GM21619 (cell line): ENCODE results near the gene MVK.

ENCODE experiments used
- ATAC-seq: cut with Tn5 transposase; IDR thresholded peaks from one replicate; pipeline ENCODE4 v1.9.1; 2021; ENCODE audit not compliant: unreplicated experiment

MVK gene

DNA sequence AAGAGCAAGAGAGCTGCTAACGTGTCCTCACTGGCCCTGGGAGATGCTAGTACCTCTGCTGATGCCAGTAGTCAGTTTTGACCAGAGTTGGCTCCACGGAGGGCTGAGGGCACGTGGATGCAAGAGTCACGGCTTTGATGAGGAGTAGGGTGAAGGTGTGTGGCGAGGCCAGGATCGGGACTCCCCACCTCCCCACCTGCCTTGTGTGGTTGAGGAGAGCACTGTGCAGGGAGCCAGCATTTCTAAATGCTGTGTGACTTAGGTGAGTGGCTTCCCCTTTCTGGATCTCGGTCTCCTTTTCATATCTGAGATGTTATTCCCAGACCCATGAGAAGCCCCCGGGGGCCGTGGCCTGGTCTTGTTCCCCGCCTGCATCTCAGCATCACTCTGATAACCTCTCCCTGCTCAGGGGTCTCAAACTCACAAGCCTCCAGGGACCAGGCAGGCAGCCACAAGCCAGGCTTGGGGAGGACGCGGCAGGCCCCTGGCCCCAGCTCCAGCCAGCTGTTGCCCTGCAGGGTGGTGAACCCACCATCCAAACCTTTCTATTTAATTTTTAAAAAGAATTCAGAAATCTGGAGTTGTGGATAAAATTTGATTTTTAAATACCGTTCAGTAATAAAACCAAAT, 32.1 kb downstream of the MVK start:
- no peak for ATAC-seq

DNA sequence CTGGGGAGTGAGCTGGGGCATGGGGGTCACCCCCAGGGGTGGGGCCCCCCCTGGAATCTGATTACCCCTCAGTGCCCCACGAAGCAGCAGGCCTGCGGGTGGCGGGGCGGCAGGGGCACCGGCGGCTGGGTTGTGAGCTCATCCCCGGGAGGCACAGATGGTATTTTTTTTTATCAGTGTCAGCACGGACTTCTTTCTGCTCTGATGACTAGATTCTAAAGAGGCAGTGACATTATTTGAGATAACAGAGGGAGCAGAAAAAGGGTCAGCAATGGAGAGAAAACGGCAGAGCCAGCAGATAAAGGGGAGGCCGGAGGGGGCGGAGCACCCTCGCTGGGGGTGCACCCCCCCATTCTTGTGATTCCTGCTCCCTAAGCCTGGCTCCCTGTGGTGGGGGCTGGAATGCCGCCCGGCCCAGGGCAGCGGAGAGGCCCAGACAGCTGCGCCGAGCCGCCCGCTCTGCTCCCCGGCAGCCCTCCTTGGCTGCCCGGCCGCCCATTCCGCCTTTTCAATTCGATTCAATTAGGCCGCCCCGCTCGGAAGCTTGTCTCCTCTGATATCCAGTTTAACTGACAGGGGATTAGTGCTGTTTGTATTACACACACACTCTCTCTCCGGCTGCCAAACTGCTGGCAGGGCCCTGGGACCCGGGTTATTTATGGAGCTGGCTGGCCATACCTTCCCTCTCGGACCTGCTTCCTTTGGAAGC, 32.9 kb downstream of the MVK start:
- no peak for ATAC-seq

DNA sequence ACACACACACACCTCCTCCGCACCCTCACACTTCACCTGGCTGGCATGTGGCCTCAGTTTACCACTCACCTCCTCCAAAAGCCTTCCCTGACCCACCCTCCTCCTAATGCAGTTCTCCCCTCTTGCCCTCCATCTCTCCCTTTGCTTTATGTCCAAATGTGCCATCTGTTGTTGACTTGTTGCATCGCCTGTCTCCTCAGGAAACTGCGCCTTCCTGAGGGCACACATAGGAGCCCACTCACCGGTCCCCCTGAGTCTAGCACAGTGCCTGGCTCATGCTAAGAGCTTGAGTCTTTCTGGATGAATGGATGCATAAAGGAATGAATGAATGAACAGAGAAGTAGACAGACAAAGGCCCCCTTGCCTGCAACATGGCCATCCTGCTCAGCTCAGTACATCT, 34.0 kb downstream of the MVK start:
- ATAC-seq: no peak

DNA sequence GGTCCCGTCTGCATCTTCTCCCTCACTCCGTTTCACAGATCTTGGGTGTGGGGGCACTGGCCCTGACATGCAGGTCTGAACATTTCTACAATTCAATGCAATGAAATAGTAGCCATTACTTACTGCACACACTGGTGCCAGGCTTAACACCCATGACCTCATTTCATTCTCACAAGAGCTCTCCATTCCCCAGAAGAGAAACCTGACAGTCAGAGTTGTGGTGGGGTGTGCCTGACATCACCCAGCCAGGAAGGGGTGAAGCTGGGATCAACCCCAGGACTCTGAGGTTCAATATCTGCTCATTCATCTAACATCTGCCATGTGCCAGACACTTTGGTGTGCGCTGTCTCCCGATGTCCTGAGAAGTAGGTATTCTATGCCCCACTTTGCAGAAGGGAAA, 34.7 kb downstream of the MVK start:
- ATAC-seq: no peak

DNA sequence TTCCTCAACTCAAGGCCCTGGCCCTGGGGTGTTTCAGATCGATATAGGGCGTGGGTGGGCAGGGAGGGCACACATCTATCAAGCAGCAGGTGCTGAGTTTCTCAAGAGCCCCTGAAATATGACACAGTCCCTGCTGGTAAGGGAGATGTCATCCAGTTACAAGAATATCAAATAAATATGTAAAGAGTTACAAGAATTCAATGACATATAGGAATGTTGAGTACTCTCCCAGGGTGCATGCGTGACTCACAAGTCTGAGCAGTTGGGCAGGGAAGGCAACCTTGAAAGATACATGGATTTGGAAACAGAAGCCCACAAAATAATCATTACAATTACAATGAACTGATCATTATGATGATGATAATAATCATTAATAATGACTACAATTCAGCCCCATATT, 35.2 kb downstream of the MVK start:
- ATAC-seq: no peak

DNA sequence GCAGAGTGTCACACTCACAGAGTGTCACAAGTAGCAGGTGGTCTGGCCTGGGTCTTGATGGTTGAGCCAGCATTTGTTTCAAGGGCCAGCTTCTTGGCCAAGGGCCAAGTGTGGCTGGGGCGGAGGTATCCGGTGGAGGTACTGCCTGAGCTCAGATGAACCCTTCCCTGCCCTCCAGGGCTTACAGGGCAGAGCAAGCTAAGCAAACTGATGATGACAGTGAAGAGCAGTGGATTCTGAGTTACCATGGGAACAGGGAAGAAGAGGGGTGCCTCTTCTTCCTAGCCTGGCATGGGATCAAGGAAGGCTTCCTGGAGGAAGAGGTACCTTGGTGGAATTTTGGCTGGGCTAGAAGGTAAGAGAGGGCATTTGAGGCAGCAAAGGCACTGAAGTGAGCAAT, 35.7 kb downstream of the MVK start:
- no peak for ATAC-seq

DNA sequence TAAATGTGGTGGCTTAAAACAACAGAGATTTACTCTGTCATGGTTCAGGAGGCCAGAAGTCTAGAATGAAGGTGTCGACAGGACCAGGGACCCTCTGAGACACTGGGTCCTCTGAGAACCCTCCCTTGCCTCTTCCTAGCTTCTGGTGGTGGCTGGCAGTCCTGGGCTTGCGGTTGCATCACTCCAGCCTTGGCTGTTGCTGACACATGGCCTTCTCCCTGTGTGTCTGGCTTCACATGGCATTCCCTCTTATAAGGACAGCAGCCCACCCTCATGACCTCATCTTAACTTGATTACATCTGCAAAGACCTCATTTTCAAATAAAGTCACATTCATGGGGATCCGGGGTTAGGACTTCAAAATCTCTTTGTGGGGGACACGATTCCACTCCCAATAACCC, 36.9 kb downstream of the MVK start:
- no peak for ATAC-seq

DNA sequence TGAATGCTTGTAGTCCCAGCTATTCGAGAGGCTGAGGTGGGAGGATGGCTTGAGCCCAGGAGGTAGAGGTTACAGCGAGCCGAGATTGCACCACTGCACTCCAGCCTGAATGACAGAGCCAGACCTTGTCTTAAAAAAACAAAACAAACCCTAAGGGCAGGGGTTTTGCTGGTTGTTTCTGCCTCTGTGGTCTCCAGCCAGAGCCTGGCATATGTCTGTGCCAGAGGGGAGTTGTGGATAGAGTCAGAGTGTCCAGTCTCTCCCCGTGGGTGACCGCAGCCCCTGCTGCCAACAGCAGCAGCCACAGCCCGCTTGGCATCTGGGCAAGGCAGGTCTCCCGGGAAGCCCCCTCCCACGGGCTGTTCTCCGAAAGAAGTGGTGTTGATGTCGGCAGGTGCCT, 37.6 kb downstream of the MVK start:
- no peak for ATAC-seq

DNA sequence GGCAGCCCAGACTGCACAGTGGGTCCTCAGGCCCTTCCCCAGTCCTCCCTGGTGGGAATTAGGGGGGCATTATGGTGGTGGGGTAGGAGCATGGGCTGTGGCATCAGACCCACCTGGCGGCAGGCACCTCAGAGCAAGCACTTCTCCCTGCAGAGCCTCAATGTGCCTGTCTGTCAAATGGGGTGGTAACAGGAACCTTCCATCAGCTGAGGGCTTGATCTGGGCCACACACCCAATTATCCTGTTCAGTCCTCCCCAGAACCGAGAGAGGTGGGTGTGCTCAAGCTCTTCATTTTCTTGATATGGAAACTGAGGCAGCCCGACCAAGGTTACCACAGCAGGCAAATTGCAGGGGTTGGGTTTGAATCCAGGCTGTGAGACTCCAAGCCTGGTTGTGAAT, 38.4 kb downstream of the MVK start:
- no peak for ATAC-seq

DNA sequence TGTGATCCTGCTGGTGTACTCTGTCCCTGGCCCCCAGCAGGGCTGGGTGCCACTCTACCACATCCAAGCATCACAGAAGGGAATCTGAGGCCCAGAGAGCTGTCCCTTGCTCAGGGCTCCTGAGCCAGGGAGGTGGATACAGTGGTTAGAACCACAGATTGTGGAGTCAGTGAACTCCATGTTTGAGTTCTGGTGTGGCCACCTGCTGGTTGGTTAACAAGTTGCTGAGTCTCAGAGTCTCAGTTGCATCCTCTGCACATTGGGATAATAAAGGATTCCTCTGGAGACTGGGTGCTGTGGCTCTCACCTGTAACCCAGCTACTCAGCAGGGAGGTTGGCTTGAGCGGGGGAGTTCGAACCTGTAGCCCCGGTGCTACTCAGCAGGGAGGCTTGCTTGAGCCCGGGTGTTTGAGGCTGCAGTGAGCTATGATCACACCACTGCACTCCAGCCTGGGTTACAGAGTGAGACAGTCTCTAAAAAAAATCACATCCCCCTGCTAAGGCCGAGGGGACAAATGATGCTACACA, 39.4 kb downstream of the MVK start:
- ATAC-seq: no peak

DNA sequence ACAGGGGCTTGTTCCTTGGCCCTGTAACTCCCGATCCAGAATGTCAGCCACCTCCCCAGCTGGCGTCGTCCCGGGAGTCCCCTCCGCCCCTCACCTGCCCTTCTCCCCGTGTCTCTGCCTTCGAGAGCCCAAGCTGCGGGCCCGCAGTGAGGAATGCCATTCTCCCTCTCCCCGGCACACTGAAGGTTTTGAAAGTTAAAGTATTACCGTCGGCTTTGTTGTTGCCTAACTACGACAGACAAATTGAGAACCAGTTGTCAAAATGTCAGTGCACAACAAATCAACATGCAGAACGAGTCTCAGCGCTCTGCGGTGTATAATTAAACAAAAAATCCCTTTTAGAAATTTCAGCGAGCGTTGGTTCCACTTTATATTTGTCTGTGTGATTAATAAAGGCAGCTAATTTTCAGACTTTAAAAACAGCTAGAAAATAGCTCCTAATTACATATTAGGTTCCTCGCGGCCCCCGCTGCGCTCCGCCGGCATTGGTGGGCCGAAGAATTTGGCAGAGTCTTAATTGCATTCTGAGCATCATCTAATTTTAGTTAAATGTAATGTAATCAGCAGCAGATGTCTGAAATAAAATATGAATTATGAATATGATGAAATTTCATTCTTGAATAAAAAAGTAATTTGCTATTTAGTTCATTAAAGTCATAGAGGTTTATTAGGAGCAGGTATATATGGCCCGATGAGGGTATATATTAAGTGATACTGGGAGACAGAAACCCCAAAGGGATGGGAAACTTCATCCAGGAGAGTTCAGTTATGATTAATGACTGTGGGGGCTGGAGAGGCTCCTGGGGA, 40.3 kb downstream of the MVK start:
- ATAC-seq: no peak

DNA sequence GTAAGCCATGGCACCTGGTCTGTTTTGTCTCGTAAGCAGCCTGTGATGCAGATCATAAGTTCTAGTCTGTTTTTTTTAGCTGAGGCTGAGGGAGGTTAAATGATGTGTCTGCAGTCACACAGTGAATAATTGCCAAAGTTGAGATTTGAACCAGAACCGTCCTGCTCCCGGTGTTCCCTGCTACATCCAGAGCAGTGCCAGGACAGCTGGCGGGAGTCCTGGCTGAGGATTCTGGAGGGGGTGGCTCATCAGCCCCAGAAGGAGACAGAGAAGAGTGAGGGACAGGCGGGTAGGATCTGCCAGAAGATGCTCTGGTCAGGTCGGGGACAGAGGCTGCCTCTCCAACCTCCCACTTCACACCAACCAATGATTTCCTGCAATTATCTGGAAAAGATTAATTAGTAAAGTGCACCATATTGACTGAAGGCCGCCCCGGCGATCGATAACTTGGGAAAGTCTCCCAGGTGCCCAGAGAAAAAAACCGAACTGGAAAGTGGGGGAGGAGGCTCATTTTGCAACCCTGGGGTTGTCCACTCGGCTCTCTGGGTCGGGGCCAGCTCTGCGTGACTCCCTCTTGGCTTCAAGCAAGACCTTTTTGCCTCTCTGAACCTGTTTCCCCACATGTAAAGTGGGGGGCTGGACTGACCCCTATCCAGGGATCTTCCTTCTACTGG, 42.1 kb downstream of the MVK start:
- no peak for ATAC-seq

DNA sequence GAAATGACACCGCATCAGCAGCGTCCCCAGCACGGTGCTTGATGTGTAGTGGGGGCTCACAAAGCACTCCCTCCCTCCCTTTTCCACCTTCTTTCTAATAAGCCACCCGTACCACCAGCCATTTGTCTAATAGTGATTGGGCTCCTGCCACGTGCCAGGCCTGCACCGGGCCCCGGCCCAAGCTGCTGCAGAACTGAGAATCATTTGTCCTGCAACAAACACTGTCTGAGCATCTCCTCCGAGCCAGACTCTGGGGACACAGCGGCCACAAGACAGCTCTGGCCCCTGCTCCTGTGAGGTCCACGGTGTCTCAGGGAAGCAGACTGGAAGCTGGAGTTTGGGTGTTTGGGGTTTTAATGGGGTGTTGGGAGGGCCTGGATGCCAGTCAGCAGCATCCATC, 43.9 kb downstream of the MVK start:
- ATAC-seq: no peak

DNA sequence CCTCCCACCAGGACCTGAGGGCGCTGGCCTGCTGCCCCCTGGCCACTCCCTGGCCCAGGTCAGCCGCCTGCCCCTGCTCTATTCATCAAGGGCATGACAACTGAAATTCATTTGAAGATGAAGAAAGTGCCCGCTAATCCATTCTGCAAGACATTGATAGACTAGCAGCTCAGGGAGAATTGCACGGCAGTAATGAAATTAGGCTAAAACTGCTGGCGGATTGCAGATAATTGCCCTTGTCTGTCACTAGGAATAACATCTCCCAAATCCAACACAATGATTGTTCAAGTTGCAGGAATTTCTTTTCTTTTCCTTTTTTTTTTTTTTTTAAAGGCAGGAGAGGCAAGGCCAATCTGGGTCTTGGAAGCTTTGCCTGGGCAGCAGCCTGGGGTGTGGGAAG, 44.5 kb downstream of the MVK start:
- no peak for ATAC-seq

DNA sequence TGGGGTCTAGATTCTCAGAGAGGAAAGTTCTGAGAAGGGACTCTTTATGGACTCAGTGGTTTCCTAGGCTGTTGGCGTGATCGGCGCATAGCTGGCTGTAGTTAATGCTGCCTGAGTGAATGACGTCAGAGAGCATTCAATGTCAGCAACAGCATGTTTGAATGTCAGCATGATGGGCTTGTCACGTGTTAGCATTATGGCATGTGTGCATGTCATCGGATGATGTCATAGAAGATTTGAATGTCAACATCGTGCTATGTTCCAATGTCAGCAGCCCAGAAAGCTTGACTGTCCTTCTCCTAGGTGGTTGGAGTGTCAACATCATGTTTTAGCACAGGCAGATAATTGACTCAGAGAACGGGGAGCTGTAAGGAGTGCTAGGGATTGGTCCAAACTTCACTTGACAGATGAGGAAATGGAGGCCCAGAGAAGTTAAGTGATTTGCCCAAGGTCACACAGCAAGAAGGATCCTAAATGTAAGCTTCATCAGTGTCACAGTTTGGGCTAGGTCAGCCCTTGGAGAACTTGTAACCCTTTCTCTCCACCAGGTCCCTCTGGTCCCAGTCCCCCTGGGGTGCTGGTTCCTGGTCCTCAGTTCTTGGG, 45.5 kb downstream of the MVK start:
- no peak for ATAC-seq

DNA sequence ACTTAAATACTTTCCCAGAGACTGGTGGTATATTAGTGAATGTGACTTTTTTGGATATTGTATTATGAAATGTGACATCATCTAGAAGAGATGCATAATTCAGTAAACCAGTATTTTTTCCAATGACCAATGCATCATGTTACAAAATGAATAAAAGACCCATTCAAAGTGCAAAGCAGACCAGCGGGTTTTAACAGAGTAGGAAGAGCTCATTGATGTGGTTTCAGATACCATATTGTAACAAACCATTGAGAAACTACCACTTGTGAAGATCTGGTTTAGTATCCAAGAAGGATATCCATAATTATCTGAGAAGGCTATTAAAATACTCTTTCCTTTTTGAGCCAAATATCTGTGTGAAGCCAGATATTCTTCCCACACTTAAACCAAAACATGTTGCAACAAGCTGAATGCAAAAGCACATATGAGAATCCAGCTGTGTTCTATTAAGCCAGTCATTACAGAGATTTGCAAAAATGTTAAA, 47.7 kb downstream of the MVK start:
- ATAC-seq: no peak

DNA sequence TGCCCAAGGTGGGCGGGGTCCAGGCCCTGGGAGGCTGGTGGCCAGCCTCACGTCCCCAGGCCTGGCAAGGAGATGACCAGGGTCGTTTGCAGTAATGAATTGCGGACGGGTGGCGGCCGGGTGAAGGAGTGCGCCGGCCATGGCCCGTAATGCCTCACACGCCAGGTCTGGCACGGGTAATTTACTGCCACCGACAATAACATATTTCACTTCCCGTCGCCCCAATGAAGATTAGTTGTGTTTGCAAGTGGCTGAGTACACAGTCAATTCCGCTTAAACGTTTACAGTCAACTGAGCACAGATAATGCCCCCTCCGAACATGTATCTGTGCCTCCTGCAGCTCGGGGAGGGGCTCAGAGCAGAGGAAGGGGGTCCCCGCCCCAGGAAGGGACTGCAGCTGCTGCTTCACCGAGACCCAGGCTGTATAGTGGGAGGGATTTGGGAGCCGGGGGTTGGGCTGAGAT, 48.3 kb downstream of the MVK start:
- no peak for ATAC-seq

DNA sequence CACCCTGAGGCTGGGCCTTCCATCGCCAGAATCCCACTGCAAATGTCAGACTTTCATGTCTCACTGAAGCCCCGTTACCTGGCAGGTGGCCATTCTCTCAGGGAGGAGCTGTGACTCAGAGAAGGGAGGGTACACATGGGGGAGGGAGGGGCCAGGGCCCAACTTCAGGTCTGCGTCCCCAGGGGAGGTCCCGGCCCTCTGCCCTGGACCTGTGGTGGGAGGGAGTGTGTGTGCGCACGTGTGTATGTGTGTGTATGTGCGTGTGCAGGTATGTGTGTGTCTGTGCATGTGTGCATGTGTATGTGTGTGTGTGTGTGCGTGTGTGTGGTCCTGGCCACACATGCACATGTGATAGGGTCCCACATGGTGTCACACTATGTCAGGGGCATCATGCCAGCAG, 50.9 kb downstream of the MVK start:
- no peak for ATAC-seq

DNA sequence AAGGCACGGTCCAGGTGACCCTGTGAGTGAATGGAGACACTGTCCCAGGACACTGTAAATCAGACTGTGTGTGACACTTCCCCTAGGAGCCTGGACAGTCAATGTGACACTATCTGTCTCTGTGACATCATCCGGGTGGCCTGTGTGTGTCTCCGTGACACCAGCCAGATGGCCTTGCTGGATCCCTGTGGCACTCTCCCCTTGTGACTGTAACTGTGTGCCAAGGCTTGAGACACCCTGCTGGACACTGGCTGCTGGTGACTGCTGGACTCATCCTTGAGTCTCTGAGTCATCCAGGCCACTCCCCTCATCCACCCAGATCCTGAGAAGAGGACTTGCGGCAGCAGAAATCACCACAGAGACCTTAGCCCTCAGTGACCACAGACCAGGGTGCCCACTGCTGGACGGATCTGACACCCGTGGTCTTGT, 51.6 kb downstream of the MVK start:
- no peak for ATAC-seq

DNA sequence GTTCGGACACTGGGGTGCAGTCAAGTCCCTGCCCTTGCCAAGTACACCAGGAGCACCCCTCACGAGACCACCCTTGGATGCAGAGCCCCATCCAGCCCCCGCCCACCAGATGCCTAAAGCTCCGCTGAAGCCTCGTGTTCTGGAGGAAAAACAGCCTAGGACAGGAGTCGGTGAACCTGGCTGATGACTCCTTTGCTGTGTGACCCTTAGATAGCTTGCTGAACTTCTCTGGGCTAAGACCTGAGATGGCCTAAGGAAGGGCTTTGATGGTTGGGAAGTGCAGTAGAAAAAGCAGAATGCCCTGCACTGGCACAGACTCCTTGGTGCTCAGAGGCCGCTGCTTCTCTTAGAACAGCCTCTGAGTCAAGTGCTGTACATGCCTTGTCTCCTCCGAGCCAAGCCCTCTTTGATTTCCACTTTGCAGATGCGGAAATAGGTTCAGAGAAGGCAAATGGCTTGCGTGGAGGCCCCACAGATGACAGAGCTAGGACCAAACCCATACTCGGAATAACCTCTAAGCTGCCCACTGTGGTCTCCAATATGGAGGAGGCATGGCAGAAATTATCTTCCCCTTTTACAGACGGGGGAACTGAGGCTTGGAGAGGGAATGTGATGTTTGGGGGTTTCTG, 52.3 kb downstream of the MVK start:
- ATAC-seq: no peak
